ENCODE data around the gene UCP3. TPM values are rescaled to one million over a fixed set of nuclear protein-coding genes. Genes with fewer than 3 reads are reported as not detected.

The UCP3 gene
- total RNA-seq, 4 donors from 2014 or later, result 0.53 to 1.5 (median 0.92) TPM; not detected in 1

GRCh38 chr11:73956876-73957653, 51.8 kb downstream of the UCP3 start:
- intact Hi-C loops (cut with DNase I), result no loop called here
- 45 to 56% methylated on average over 21 of the region's 29 CpGs for WGBS, 2 donors
- H3K27me3 ChIP-seq, result peaks cover 0 to 21% (median 0%) of the 10 kb centered on the region in 4 donors

GRCh38 chr11:73951797-73952196, 57.1 kb downstream of the UCP3 start:
- Histone ChIP-seq H3K4me3 (no peak overlapping the region), H3K9me3 (no peaks in the 10 kb centered on the region), H3K27me3 (peaks cover 0 to under 1% (median 0%) of the 10 kb centered on the region in 4 donors), H3K36me3 (no peaks in the 10 kb centered on the region), H3K4me1 (peaks cover 0 to 7% (median 0%) of the 10 kb centered on the region in 3 donors), H3K27ac (no peak overlapping the region)
- TF ChIP-seq CTCF (IDR thresholded peaks at IDR 0.05) (no peak), POLR2A (IDR thresholded peaks at IDR 0.05) (no peak)
- intact Hi-C loops (cut with DNase I), result no loop called here
- WGBS, 2 donors, result 73 to 95% methylated on average over 7 of the region's 7 CpGs
- no peak for DNase-seq

More at GRCh38 chr11:73956876-73957653, 51.8 kb downstream of the UCP3 start:
- no peak for TF ChIP-seq CTCF (IDR thresholded peaks at IDR 0.05)
- TF ChIP-seq POLR2A (IDR thresholded peaks at IDR 0.05), result no peak
- DNase-seq, result no peak
- H3K9me3 ChIP-seq, result no peaks in the 10 kb centered on the region
- no peak overlapping the region for H3K27ac ChIP-seq
- H3K4me1 ChIP-seq, result peaks cover 0 to 7% (median 0%) of the 10 kb centered on the region in 3 donors
- H3K36me3 ChIP-seq, result no peaks in the 10 kb centered on the region
- no peak overlapping the region for H3K4me3 ChIP-seq

GRCh38 chr11:73950869-73951710, 57.8 kb downstream of the UCP3 start, which contains the start of gene DNAJB13:
Gene DNAJB13, plus strand, starts transcription at chr11:73951026. Its CDS starts 44 bp downstream, at chr11:73951070.
- TF ChIP-seq POLR2A (IDR thresholded peaks at IDR 0.05) (no peak), CTCF (IDR thresholded peaks at IDR 0.05) (no peak)
- WGBS, 2 donors, result 67 to 79% methylated on average over 11 to 12 of the region's 12 CpGs
- intact Hi-C loops (cut with DNase I), result no loop called here
- Histone ChIP-seq H3K9me3 (no peaks in the 10 kb centered on the region), H3K36me3 (no peaks in the 10 kb centered on the region), H3K4me1 (peaks cover 0 to 3% (median 0%) of the 10 kb centered on the region in 3 donors), H3K4me3 (no peak within 1 kb of the TSS), H3K27ac (no peak within 1 kb of the TSS), H3K27me3 (no peaks in the 10 kb centered on the region)
- DNase-seq, result no peak

Other genes starting within 250 kb of the UCP3 start
- 100 to 1,000 TPM; 115 to 234 (median 161) TPM for gene RAB6A, start 248.0 kb downstream of the UCP3 start, total RNA-seq
- gene MRPL48, start 221.2 kb downstream of the UCP3 start, total RNA-seq, result 10 to 100 TPM in 3 of 4 donors, 1 to 10 TPM in 1; 9.2 to 23.5 (median 18.8) TPM
- gene COA4, start 132.2 kb downstream of the UCP3 start, total RNA-seq, result 10 to 100 TPM; 43.9 to 88.5 (median 64.9) TPM
- 10 to 100 TPM in 1 of 4 donors, 1 to 10 TPM in 3; 4.3 to 10.9 (median 8.3) TPM for gene PAAF1, start 132.1 kb downstream of the UCP3 start, total RNA-seq
- not detected for gene DNAJB13, start 58.1 kb downstream of the UCP3 start, total RNA-seq
- gene UCP2, start 26.2 kb downstream of the UCP3 start, total RNA-seq, result 10 to 100 TPM in 1 of 4 donors, 1 to 10 TPM in 3; 4.0 to 26.7 (median 7.1) TPM
- gene C2CD3, start 161.9 kb upstream of the UCP3 start, total RNA-seq, result 10 to 100 TPM in 3 of 4 donors, 1 to 10 TPM in 1; 5.9 to 19.1 (median 14.2) TPM
- 10 to 100 TPM; 20.6 to 29.3 (median 28.1) TPM for gene PPME1, start 162.2 kb upstream of the UCP3 start, total RNA-seq